ENCODE data around the gene ZSCAN1.
"Not testable (repeated sequence)": the region's sequence is repeated elsewhere in the genome, so short reads cannot be mapped to it uniquely, and the experiment has no call there.

Gene ZSCAN1, protein sequence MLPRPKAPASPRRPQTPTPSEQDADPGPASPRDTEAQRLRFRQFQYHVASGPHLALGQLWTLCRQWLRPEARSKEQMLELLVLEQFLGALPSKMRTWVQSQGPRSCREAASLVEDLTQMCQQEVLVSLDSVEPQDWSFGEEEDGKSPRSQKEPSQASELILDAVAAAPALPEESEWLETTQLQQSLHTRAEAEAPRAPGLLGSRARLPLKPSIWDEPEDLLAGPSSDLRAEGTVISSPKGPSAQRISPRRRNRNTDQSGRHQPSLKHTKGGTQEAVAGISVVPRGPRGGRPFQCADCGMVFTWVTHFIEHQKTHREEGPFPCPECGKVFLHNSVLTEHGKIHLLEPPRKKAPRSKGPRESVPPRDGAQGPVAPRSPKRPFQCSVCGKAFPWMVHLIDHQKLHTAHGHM

DNA sequence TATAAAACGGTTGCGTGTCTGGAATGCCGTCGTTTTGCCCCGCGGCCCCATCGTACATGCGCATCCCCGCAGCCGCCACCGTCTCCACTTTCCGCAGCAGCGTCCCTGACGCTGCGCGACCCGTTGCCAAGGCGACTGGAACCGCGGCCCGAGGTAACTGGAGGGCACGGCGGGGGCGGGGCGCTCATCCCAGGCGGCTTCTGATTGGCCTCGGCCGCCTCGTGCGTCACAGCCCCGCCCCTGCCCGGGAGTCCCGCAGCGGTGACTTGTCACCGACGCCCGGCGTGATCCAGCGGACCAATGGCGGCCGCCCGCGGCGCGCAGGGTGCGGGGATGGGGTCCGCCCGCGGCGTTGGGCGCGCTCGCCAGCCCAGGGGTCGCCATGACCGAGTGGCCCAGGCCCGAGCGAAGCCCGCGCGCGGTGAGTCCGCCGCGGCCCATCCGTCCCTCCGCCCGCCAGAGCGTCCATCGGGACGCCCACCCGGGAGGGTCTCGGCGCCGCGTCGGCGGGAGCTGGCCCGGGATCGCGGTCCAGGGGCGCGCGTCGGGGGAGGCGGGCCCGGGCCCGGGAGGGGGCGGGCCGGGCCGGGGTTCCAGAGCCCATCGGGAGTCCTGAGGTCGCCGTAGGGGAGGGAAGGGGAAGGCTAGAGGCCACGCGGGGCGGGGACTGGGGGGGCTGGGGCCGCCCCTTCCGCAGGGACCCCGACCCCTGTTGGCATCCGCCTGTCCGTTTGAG lies at the start of gene ZSCAN1:
Gene ZSCAN1 (plus strand): TSS at position 285 of the 736 bp plus-strand sequence. CDS start 3,812 bp downstream, outside the sequence.
- DNase-seq (ENCODE audit: low read depth, low spot score), result peak; percentile 93

DNA sequence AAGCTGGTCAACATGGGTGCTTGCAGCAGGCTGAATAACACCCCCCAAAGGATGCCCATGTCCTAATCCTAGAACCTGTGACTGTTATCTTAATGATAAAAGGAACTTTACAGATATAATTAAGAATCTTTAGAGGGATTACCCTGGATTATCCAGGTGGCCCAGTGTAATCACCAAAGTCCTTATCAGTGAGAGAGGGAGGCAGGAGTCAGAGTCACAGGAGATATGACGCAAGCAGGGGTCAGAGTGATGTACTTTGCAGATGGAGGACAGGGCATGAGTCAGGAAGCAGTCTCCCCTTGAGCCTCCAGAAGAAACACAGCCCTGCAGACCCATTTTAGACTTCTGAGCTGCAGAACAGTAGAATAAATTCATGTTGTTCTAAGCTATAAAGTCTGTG lies 41.0 kb upstream of the ZSCAN1 start:
- DNase-seq (ENCODE audit: low read depth, low spot score), result no peak

GRCh38 chr19:58000677-58001076 lies 33.1 kb upstream of the ZSCAN1 start:
- DNase-seq (ENCODE audit: low read depth, low spot score), result no peak

DNA sequence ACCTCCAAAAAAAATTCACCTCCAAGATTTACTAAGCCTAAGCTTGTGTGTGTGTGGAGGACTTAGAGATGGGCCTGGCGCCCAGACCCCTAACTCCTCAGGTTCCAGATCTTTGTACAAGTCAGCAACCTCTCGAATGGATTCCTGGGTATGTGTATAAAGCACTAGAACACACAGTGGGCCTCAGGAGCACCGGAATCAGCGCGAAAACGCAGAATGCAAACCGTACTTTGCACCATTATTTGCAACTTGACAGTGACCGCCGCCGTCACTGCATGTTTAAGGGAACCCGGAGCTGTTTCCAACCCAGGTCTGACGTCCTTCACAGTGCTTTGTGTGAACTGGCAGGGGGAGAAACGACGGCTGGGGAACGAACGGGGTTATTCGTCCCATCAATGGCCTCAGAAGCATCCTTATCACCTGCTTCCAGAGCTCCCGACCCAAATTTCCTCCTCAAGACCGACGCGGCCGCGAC lies 31.9 kb upstream of the ZSCAN1 start:
- DNase-seq (ENCODE audit: low read depth, low spot score), result no peak

GRCh38 chr19:58002384-58003173 lies 31.2 kb upstream of the ZSCAN1 start, which contains the start of gene ZNF606:
ZNF606 (minus strand) TSS chr19:58002820; CDS start chr19:58001319, 1,501 bp downstream.
- peak; percentile 93 for DNase-seq (ENCODE audit: low read depth, low spot score)

DNA sequence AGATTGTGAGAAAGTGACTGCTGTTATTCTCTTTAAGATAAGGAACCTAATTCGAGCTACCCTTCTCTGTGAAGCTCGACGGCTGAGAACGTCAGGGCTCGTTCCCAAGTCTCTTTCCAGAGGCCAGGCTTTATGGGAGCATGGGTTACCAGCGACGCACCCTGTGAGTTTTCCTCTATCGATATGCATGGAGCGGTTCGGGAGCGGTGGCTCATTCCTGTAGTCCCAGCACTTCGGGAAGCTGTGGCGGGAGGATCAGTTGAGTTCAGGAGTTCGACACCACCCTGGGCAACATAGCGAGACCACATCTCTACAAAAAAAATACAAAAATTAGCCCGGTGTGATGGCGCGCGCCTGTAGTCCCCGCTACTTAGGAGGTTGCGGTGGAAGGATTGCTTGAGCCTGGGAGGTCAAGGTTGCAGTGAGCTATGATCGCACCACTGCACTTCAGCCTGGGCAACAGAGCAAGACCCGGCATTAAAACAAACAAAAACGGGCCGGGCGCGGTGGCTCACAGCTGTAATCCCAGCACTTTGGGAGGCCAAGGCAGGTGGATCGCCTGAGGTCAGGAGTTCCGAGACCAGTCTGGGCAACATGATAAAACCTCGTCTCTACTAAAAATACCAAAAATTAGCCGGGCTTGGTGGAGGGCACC lies 30.5 kb upstream of the ZSCAN1 start:
- DNase-seq (ENCODE audit: low read depth, low spot score), result no peak

DNA sequence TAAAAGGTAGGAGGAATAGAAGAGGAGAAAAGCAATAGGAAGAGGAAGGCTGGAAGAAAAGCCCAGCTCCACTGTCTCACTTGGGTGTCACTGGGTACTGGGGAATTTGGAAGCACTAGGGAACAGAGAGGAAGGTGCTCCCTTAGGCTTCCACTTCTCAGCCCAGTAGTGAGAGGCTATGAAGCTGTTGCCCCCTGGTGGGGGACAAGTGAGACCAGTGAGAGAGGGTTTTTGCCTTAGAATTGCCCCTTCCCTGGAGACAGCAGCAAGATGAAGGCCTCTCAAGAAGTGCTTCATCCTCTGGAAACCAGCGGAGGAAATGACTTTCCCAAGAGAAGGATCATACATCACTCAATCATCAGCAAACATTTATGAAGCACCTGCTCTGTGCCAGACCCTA lies 26.5 kb upstream of the ZSCAN1 start:
- no peak for DNase-seq (ENCODE audit: low read depth, low spot score)

DNA sequence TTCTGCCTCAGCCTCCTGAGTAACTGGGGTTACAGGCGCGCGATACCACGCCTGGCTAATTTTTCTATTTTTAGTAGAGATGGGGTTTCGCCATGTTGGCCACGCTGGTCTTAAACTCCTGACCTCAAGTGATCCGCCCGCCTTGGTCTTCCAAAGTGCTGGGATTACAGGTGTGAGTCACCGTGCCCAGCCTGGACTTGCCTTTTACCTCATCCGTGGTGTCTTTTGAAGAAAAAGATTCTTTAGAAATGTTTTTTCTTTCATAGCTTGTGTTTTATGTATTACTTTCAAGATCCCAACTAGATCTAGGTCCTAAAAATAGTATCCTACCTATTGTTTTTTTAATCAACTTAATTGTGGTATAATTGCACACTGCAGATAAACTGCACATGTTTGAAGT lies 24.9 kb upstream of the ZSCAN1 start:
- not testable (repeated sequence) for DNase-seq (ENCODE audit: low read depth, low spot score)

GRCh38 chr19:58009301-58009665 lies 24.5 kb upstream of the ZSCAN1 start:
- no peak for DNase-seq (ENCODE audit: low read depth, low spot score)

DNA sequence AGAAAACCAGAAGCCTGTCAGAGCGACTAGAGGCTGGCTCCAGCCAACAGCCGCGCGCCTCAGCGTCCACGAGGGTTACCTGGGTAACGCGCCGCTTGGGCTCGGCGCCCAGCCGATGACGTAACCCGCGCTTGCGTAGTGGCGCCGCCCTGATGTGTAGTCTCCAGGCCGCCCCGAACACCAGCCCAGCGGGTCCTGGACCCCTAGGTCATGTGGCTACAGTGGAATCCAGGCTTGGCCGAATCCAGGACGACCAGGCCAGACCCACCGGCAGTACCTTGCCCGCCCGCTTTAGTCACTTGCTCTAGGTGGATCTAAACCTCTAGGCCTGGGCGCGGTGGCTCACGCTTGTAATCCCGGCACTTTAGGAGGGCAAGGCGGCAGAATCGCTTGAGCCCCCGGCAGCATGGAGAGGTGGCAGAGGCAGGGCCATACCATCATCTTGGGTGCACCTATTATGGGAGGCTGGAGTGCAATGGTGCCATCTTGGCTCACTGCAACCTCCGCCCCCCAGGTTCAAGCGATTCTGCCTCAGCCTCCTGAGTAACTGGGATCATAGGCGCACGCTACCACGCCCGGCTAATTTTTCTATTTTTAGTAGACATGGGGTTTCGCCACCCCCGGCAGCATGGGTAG lies 24.0 kb upstream of the ZSCAN1 start:
- DNase-seq (ENCODE audit: low read depth, low spot score), result peak; percentile 91

GRCh38 chr19:58010507-58010906 lies 23.3 kb upstream of the ZSCAN1 start:
- DNase-seq (ENCODE audit: low read depth, low spot score), result no peak

- no peak for DNase-seq (ENCODE audit: low read depth, low spot score)
Observed at GRCh38 chr19:58014141-58014540, 19.7 kb upstream of the ZSCAN1 start.

DNA sequence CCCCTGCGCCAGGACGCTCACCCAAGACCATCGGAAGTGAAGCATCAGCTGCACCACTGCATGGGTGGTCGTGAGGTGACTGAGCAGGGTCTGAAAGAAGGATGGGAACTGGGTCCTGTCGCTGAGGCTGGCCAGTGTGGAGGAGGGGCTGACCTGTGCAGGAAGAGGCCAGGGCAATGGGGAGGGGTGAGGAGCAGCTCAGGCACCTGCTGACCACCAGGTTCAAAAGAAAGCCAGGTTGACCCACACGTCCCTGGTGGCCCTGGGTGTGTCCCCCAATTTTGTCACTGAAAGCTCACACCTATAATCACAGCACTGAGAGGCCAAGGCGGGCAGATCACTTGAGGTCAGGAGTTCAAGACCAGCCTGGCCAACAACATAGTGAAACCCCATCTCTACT lies 13.7 kb upstream of the ZSCAN1 start:
- no peak for DNase-seq (ENCODE audit: low read depth, low spot score)

- DNase-seq (ENCODE audit: low read depth, low spot score), result peak; percentile 63
Observed at GRCh38 chr19:58021541-58022282, 12.1 kb upstream of the ZSCAN1 start.

- no peak for DNase-seq (ENCODE audit: low read depth, low spot score)
Observed at GRCh38 chr19:58022283-58022660, 11.6 kb upstream of the ZSCAN1 start.

- no peak for DNase-seq (ENCODE audit: low read depth, low spot score)
Observed at GRCh38 chr19:58024661-58025060, 9.2 kb upstream of the ZSCAN1 start.

- DNase-seq (ENCODE audit: low read depth, low spot score), result no peak
Observed at GRCh38 chr19:58034477-58034793, 610 bp downstream of the ZSCAN1 start.

DNA sequence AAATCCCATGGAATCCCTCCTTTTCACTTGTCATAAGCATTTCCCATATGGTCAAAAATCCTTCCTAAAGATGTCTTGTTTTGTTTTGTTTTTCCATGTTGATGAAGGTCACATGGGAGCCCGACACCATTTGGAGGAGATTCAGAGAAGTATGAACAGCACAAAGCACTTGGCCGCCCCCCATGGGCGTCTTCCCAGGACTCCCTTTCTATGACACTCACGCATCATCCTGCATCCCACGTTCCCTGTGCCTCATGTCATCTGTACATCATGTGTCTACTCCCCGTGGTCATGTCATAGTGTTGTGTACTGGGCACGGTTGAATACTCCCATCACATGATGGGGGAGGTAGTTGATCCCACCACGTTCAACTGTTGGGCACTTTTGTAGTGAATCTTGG lies 2.0 kb downstream of the ZSCAN1 start:
- no peak for DNase-seq (ENCODE audit: low read depth, low spot score)

DNA sequence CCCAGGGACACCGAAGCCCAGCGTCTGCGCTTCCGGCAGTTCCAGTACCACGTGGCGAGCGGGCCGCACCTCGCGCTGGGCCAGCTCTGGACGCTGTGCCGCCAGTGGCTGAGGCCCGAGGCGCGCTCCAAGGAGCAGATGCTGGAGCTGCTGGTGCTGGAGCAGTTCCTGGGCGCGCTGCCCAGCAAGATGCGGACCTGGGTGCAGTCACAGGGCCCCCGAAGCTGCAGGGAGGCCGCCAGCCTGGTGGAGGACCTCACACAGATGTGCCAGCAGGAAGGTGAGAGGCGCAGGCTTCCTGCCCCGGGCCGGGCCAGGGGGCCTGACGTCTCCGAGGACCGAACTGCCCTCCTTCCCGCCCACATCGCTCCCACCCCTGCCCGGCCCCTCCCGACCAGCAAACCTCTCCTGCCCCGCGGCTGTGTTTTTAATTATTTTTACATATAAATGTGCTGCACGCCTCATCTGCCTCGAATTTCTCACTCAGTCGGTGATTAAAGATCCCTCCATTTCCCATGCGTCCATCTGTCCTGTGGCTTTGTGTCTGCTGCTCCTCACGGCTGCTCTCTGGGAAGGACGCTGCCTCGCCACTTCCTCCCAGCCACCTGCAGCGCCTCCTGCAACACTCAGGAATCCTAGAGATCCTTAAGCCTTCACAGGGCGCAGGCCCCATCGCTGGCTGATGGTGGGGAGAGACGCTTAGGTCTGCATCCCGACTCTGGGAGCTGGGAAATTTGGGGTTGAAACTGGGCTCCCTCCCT lies 4.3 kb downstream of the ZSCAN1 start:
- no peak for DNase-seq (ENCODE audit: low read depth, low spot score)

All from ELF-1 (cell line).